ENCODE measurements around the gene ZNF19. TPM values are rescaled to one million over a fixed set of nuclear protein-coding genes. Genes with fewer than 3 reads are reported as not detected.

Gene ZNF19
- total and polyA plus RNA-seq, 2 of the 8 experiments (the other 6 are each of a cell fraction or from before 2014, with no cell fraction given): 1.5 to 3.5 TPM

Other genes with a start within 250 kb of the ZNF19 start
- gene CMTR2, start 199.9 kb downstream of the ZNF19 start, total RNA-seq (2021; fragmentation: NEBNext Ultra II Directional; extraction: Animal tissue kit (Norgen Biotek cat#: 25700)): 11.4 and 12.8 TPM in 2 replicates
- gene CMTR2, start 199.9 kb downstream of the ZNF19 start, polyA plus RNA-seq (2011; rRNA removed): 5.7 and 8.5 TPM in 2 replicates
- 1.9 and 2.7 TPM in 2 replicates for gene CALB2, start 130.6 kb downstream of the ZNF19 start, total RNA-seq (2021; fragmentation: NEBNext Ultra II Directional; extraction: Animal tissue kit (Norgen Biotek cat#: 25700))
- 2.6 and 3.3 TPM in 2 replicates for gene CALB2, start 130.6 kb downstream of the ZNF19 start, polyA plus RNA-seq (2011; rRNA removed)
- not detected in 2 replicates for gene TLE7, start 47.3 kb downstream of the ZNF19 start, total RNA-seq (2021; fragmentation: NEBNext Ultra II Directional; extraction: Animal tissue kit (Norgen Biotek cat#: 25700))
- 0.03 and 0.06 TPM in 2 replicates for gene TLE7, start 47.3 kb downstream of the ZNF19 start, polyA plus RNA-seq (2011; rRNA removed)
- 10.2 and 12.7 TPM in 2 replicates for gene ZNF23, start 27.1 kb downstream of the ZNF19 start, total RNA-seq (2021; fragmentation: NEBNext Ultra II Directional; extraction: Animal tissue kit (Norgen Biotek cat#: 25700))
- gene ZNF23, start 27.1 kb downstream of the ZNF19 start, polyA plus RNA-seq (2011; rRNA removed): 2.4 and 3.3 TPM in 2 replicates
- gene CHST4, start 37.1 kb upstream of the ZNF19 start, total RNA-seq (2021; fragmentation: NEBNext Ultra II Directional; extraction: Animal tissue kit (Norgen Biotek cat#: 25700)): 11.7 and 12.1 TPM in 2 replicates
- 14.6 and 17.0 TPM in 2 replicates for gene CHST4, start 37.1 kb upstream of the ZNF19 start, polyA plus RNA-seq (2011; rRNA removed)
- not detected in 2 replicates for gene TAT, start 87.8 kb upstream of the ZNF19 start, total RNA-seq (2021; fragmentation: NEBNext Ultra II Directional; extraction: Animal tissue kit (Norgen Biotek cat#: 25700))
- gene TAT, start 87.8 kb upstream of the ZNF19 start, polyA plus RNA-seq (2011; rRNA removed): 0.03 and 0.13 TPM in 2 replicates
- 34.8 TPM in 2 replicates for gene MARVELD3, start 136.9 kb upstream of the ZNF19 start, total RNA-seq (2021; fragmentation: NEBNext Ultra II Directional; extraction: Animal tissue kit (Norgen Biotek cat#: 25700))
- gene MARVELD3, start 136.9 kb upstream of the ZNF19 start, polyA plus RNA-seq (2011; rRNA removed): 18.0 and 18.4 TPM in 2 replicates
- 12.8 and 12.9 TPM in 2 replicates for gene PHLPP2, start 235.4 kb upstream of the ZNF19 start, total RNA-seq (2021; fragmentation: NEBNext Ultra II Directional; extraction: Animal tissue kit (Norgen Biotek cat#: 25700))
- 6.2 and 7.3 TPM in 2 replicates for gene PHLPP2, start 235.4 kb upstream of the ZNF19 start, polyA plus RNA-seq (2011; rRNA removed)

Data from H1 (cell line).